DND-41 (cell line): Measurements from ENCODE around the gene SLC6A9.

ENCODE experiments used
- ATAC-seq: fragments of 200-7000 bp; cut with Tn5 transposase; 3 replicates; pipeline ENCODE4 v1.9.1; 2021; ENCODE audit warnings: low read depth; ENCODE audit not compliant: insufficient read depth
- DNase-seq: peaks from one replicate; pipeline ENCODE4 v3.0.0-alpha.2; 2020
- H2AFZ ChIP-seq: 2 replicates; pipeline ENCODE4 v1.6.0; 2012; ENCODE audit warnings: low read depth, low read length
- H3K27ac ChIP-seq: 2 replicates; pipeline ENCODE4 v1.5.1; 2012; ENCODE audit warnings: low read length, inconsistent platforms
- H3K27me3 ChIP-seq: fragments of 200-600 bp; sonication (generic); 2 replicates; pipeline ENCODE4 v1.6.0; 2012; ENCODE audit warnings: low read length, mild to moderate bottlenecking, inconsistent platforms; ENCODE audit not compliant: insufficient read depth, poor library complexity
- H3K36me3 ChIP-seq: 2 replicates; pipeline ENCODE4 v1.5.1; 2012; ENCODE audit warnings: low read length, inconsistent platforms; ENCODE audit not compliant: insufficient read depth
- H3K4me1 ChIP-seq: 2 replicates; pipeline ENCODE4 v1.5.1; 2012; ENCODE audit warnings: mild to moderate bottlenecking, low read length; ENCODE audit not compliant: insufficient read depth
- H3K4me2 ChIP-seq: 2 replicates; pipeline ENCODE4 v1.6.0; 2012; ENCODE audit warnings: mild to moderate bottlenecking, moderate library complexity, low read length, inconsistent platforms; ENCODE audit not compliant: insufficient read depth
- H3K4me3 ChIP-seq, 2 experiments: fragments of 200-600 bp in 1 of 2; shearing (Covaris generic) in 1 of 2; 2 replicates each; pipeline ENCODE4 v1.5.1; 2012 to 2016; ENCODE audit warnings: inconsistent platforms in 2 of 2, low read length in 2 of 2, mild to moderate bottlenecking in 2 of 2, low read depth in 1 of 2, moderate library complexity in 1 of 2
- H3K79me2 ChIP-seq: 2 replicates; pipeline ENCODE4 v1.6.0; 2012; ENCODE audit warnings: low read length, inconsistent platforms; ENCODE audit not compliant: insufficient read depth
- H3K9ac ChIP-seq: 2 replicates; pipeline ENCODE4 v1.6.0; 2012; ENCODE audit warnings: low read depth, mild to moderate bottlenecking, inconsistent platforms, low read length, moderate library complexity
- H3K9me3 ChIP-seq: 2 replicates; pipeline ENCODE4 v1.5.1; 2012; ENCODE audit warnings: low read length, moderate library complexity, mild to moderate bottlenecking, inconsistent platforms; ENCODE audit not compliant: insufficient read depth, severe bottlenecking
- H4K20me1 ChIP-seq: 2 replicates; pipeline ENCODE4 v1.6.0; 2012; ENCODE audit warnings: low read length; ENCODE audit not compliant: insufficient read depth
- EZH2 ChIP-seq: IDR thresholded peaks from 3 replicates; pipeline ENCODE4 v1.6.1; 2012; ENCODE audit warnings: borderline replicate concordance, low read depth, mild to moderate bottlenecking, moderate library complexity, low read length, inconsistent platforms; ENCODE audit not compliant: severe bottlenecking
- TF ChIP-seq, protein P1 (sequence below): IDR thresholded peaks from 2 replicates; pipeline ENCODE4 v1.5.1; 2012; ENCODE audit warnings: borderline replicate concordance, low read length, moderate library complexity, mild to moderate bottlenecking; ENCODE audit not compliant: poor library complexity, severe bottlenecking; ENCODE audit errors: extremely low read depth

Gene SLC6A9

DNA sequence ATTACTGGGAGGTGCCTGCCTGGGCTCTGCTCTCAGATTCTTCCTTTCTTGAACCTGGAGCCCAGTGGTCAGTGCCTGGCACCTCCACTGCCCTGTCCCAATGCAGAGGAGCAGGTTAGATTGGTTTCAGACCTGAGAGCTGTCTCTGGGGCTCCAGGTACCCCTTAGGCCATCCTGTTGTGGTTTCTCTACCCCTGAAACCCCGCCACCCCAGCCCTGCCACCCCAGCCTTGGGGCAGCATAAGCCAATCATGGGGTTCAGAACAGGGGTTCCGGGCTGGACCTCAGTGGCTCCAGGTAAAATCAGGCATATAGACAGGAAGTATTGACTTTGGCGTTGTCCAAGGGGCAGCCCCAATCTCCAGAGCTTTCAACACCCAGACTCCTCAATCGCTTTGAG is 3.2 kb upstream of the SLC6A9 start:
- no peak overlapping the region for H2AFZ ChIP-seq
- no peaks in the 10 kb centered on the region for H3K9me3 ChIP-seq
- no peak overlapping the region for H3K9ac ChIP-seq
- peaks cover 21% of the 10 kb centered on the region for H3K4me1 ChIP-seq
- H3K79me2 ChIP-seq: no peaks in the 10 kb centered on the region
- ATAC-seq: no peak
- TF ChIP-seq EZH2: no peak
- TF ChIP-seq, protein P1, sequence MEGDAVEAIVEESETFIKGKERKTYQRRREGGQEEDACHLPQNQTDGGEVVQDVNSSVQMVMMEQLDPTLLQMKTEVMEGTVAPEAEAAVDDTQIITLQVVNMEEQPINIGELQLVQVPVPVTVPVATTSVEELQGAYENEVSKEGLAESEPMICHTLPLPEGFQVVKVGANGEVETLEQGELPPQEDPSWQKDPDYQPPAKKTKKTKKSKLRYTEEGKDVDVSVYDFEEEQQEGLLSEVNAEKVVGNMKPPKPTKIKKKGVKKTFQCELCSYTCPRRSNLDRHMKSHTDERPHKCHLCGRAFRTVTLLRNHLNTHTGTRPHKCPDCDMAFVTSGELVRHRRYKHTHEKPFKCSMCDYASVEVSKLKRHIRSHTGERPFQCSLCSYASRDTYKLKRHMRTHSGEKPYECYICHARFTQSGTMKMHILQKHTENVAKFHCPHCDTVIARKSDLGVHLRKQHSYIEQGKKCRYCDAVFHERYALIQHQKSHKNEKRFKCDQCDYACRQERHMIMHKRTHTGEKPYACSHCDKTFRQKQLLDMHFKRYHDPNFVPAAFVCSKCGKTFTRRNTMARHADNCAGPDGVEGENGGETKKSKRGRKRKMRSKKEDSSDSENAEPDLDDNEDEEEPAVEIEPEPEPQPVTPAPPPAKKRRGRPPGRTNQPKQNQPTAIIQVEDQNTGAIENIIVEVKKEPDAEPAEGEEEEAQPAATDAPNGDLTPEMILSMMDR: no peak
- H3K36me3 ChIP-seq: no peaks in the 10 kb centered on the region
- no peak overlapping the region for H3K27ac ChIP-seq
- peaks cover 18% of the 10 kb centered on the region for H3K27me3 ChIP-seq
- H3K4me2 ChIP-seq: no peak overlapping the region
- DNase-seq: no peak
- no peaks in the 10 kb centered on the region; the same call in 1 of the 2 replicates for H4K20me1 ChIP-seq
- no peak overlapping the region for H3K4me3 ChIP-seq

GRCh38 chr1:44033756-44034155 is 2.5 kb upstream of the SLC6A9 start:
- no peaks in the 10 kb centered on the region for H3K79me2 ChIP-seq
- no peak overlapping the region for H2AFZ ChIP-seq
- no peaks in the 10 kb centered on the region for H3K36me3 ChIP-seq
- peaks cover 18% of the 10 kb centered on the region for H3K27me3 ChIP-seq
- no peak for DNase-seq
- no peaks in the 10 kb centered on the region for H3K9me3 ChIP-seq
- H3K4me1 ChIP-seq: peaks cover 28% of the 10 kb centered on the region
- H3K4me3 ChIP-seq: no peak overlapping the region
- ATAC-seq: no peak
- H3K4me2 ChIP-seq: no peak overlapping the region
- H4K20me1 ChIP-seq: no peaks in the 10 kb centered on the region; the same call in 1 of the 2 replicates
- H3K27ac ChIP-seq: no peak overlapping the region
- TF ChIP-seq, protein P1: no peak
- no peak for TF ChIP-seq EZH2
- H3K9ac ChIP-seq: no peak overlapping the region

DNA sequence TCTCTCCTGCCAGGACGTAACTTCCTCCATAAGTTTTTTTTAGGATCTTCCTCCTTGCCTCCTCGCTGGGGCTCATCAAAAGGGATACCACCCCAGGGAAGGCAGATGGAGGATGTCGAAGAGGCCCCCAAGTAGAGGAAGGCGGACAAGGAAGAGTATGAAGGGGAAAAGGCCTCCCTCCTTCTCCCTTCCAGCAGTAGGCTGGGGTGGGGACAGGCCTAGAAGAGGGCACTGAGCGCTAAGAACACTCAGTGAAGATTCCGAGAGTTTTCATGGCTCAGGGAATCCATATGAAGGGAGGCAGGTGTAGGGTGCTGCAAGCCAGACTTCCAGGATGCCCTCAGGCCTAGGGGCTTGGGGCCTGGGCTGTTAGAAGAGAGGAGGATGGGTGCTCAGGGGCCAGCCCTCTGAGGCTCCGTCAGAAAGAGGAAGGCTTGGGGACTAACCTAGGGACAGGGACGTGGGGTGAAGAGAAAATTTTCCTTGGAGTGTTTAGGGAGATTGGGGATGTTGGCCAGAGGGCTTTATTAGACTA is 1.8 kb upstream of the SLC6A9 start:
- no peaks in the 10 kb centered on the region for H3K9me3 ChIP-seq
- no peaks in the 10 kb centered on the region for H3K36me3 ChIP-seq
- no peak for ATAC-seq
- H3K4me1 ChIP-seq: peaks cover 29% of the 10 kb centered on the region
- no peaks in the 10 kb centered on the region for H3K79me2 ChIP-seq
- peaks cover 18% of the 10 kb centered on the region for H3K27me3 ChIP-seq
- no peak overlapping the region for H3K4me3 ChIP-seq
- H3K9ac ChIP-seq: no peak overlapping the region
- H3K27ac ChIP-seq: no peak overlapping the region
- no peak overlapping the region for H3K4me2 ChIP-seq
- no peaks in the 10 kb centered on the region; the same call in 1 of the 2 replicates for H4K20me1 ChIP-seq
- DNase-seq: no peak
- TF ChIP-seq, protein P1: no peak
- no peak for TF ChIP-seq EZH2
- no peak overlapping the region for H2AFZ ChIP-seq
